Hepatocyte (in vitro differentiated cells): Measurements from ENCODE around the gene IFI44. TPM values are rescaled to one million over a fixed set of nuclear protein-coding genes. Genes with fewer than 3 reads are reported as not detected.

Source experiments
- DNase-seq: peaks from one replicate; pipeline ENCODE4 v3.0.0-alpha.2; 2016; ENCODE audit warnings: low spot score
- H2AFZ ChIP-seq: fragments of 200-600 bp; sonication (generic); 2 replicates; pipeline ENCODE4 v1.6.0; 2016; ENCODE audit warnings: antibody characterized with exemption, mild to moderate bottlenecking
- H3K27ac ChIP-seq: fragments of 200-600 bp; sonication (generic); 2 replicates; pipeline ENCODE4 v1.5.1; 2016; ENCODE audit warnings: mild to moderate bottlenecking
- H3K27me3 ChIP-seq: fragments of 200-600 bp; sonication (generic); 2 replicates; pipeline ENCODE4 v1.6.1; 2016
- H3K36me3 ChIP-seq: fragments of 200-600 bp; sonication (generic); replicated peaks from 2 replicates; pipeline ENCODE4 v1.5.1; 2016; ENCODE audit warnings: low read depth; ENCODE audit not compliant: insufficient read depth
- H3K4me1 ChIP-seq: fragments of 200-600 bp; sonication (generic); 2 replicates; pipeline ENCODE4 v1.5.1; 2016; ENCODE audit warnings: mild to moderate bottlenecking, moderate library complexity; ENCODE audit not compliant: insufficient read depth
- H3K4me2 ChIP-seq: fragments of 200-600 bp; sonication (generic); 2 replicates; pipeline ENCODE4 v1.6.0; 2016
- H3K4me3 ChIP-seq: fragments of 200-600 bp; sonication (generic); 2 replicates; pipeline ENCODE4 v1.5.1; 2016; ENCODE audit warnings: mild to moderate bottlenecking
- H3K79me2 ChIP-seq: fragments of 200-600 bp; sonication (generic); 2 replicates; pipeline ENCODE4 v1.6.0; 2017; ENCODE audit warnings: mild to moderate bottlenecking
- H3K9me2 ChIP-seq: fragments of 200-600 bp; sonication (generic); replicated peaks from 2 replicates; pipeline ENCODE4 v1.6.0; 2017; ENCODE audit warnings: mild to moderate bottlenecking; ENCODE audit not compliant: insufficient read depth
- H3K9me3 ChIP-seq: fragments of 200-600 bp; sonication (generic); 2 replicates; pipeline ENCODE4 v1.5.1; 2016; ENCODE audit warnings: low read depth, mild to moderate bottlenecking
- H4K20me1 ChIP-seq: fragments of 200-600 bp; sonication (generic); 2 replicates; pipeline ENCODE4 v1.6.0; 2016; ENCODE audit warnings: mild to moderate bottlenecking; ENCODE audit not compliant: insufficient read depth, poor library complexity, severe bottlenecking
- CTCF ChIP-seq: fragments of 200-600 bp; sonication (generic); IDR thresholded peaks from 2 replicates; pipeline ENCODE4 v1.5.1; 2016; ENCODE audit warnings: antibody characterized with exemption, mild to moderate bottlenecking; ENCODE audit not compliant: poor library complexity
- EZH2 ChIP-seq: fragments of 200-600 bp; sonication (generic); IDR thresholded peaks from 2 replicates; pipeline ENCODE4 v1.6.1; 2016; ENCODE audit warnings: antibody characterized with exemption, mild to moderate bottlenecking, borderline replicate concordance
- EZH2phosphoT487 ChIP-seq: fragments of 200-600 bp; sonication (generic); IDR thresholded peaks from one replicate; pipeline ENCODE4 v1.6.1; 2018; ENCODE audit warnings: antibody characterized with exemption, mild to moderate bottlenecking, low read depth, moderate library complexity; ENCODE audit not compliant: unreplicated experiment, severe bottlenecking
- WGBS: methylation state at CpG from one replicate; pipeline ENCODE4 v1.1.6; 2016; ENCODE audit warnings: low lambda C conversion rate; ENCODE audit errors: missing lambda C conversion rate; 5-methylcytosine and 5-hydroxymethylcytosine counted together
- polyA plus RNA-seq: library from polyadenylated mRNA; unstranded; fragments of >200 nt; fragmentation: Nextera tagmentation; extraction: Ambion mirVana; gene quantifications from 2 replicates; pipeline ENCODE4 v1.2.1, GENCODE V29; 2016
- total RNA-seq: library from RNA; depleted of rRNA; stranded (reverse); fragments of >200 nt; gene quantifications from 2 replicates; pipeline ENCODE4 v1.2.3, GENCODE V29; 2014

IFI44 gene
- total and polyA plus RNA-seq, 2 experiments from 2014 or later: 3.2 to 7.7 TPM

DNA sequence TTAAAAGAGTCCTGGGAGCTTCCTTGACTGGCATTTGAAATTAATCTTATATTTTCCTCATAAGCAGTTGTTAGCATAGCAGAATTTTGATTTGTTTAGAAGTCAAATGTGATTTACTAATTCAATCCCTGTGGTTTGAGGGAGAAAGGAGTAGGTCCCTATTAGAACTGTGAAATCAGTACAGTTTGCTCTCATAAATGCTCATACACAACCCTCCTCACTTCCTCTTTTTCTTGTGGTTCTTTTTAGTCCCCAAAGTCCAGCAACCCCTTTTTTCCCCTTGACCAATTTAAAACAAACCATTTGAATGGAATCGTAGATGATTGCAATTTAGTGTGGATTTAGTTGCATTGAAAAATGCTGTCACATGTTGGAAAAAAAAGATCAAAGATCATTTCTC is 9.2 kb upstream of the IFI44 start:
- no peaks in the 10 kb centered on the region for H3K36me3 ChIP-seq
- TF ChIP-seq EZH2 (no peak), EZH2phosphoT487 (no peak), CTCF (no peak)

DNA sequence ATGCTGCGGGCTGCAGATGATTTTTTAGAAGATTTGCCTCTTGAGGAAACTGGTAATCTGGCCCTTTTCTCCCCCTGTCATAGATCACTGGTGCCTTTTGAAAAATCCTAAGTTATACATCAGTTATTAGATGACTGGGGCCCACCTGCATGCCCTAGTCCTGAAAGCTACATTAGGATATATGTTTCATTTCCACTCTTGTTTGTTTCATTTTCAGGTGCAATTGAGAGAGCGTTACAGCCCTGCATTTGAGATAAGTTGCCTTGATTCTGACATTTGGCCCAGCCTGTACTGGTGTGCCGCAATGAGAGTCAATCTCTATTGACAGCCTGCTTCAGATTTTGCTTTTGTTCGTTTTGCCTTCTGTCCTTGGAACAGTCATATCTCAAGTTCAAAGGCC is 8.1 kb upstream of the IFI44 start:
- no peaks in the 10 kb centered on the region for H4K20me1 ChIP-seq
- no peaks in the 10 kb centered on the region for H3K9me2 ChIP-seq
- no peak overlapping the region for H3K27ac ChIP-seq
- no peaks in the 10 kb centered on the region for H3K36me3 ChIP-seq
- no peaks in the 10 kb centered on the region for H3K27me3 ChIP-seq
- no peak overlapping the region for H3K4me2 ChIP-seq
- no peak overlapping the region for H3K4me3 ChIP-seq
- no peak for DNase-seq
- TF ChIP-seq CTCF (no peak), EZH2 (no peak)
- 88% methylated on average over 4 of the region's 4 CpGs for WGBS
- H3K9me3 ChIP-seq: no peaks in the 10 kb centered on the region
- H3K4me1 ChIP-seq: no peaks in the 10 kb centered on the region
- H3K79me2 ChIP-seq: no peaks in the 10 kb centered on the region
- no peak overlapping the region for H2AFZ ChIP-seq

More for the DNA sequence above, 9.2 kb upstream of the IFI44 start:
- DNase-seq: no peak
- Histone ChIP-seq H3K4me2 (no peak overlapping the region), H2AFZ (no peak overlapping the region), H3K9me2 (no peaks in the 10 kb centered on the region), H3K9me3 (no peaks in the 10 kb centered on the region), H3K27me3 (no peaks in the 10 kb centered on the region), H3K4me3 (no peak overlapping the region), H3K27ac (no peak overlapping the region), H3K79me2 (no peaks in the 10 kb centered on the region), H4K20me1 (no peaks in the 10 kb centered on the region), H3K4me1 (no peaks in the 10 kb centered on the region)
- 88% methylated on average over 1 of the region's 1 CpG for WGBS

DNA sequence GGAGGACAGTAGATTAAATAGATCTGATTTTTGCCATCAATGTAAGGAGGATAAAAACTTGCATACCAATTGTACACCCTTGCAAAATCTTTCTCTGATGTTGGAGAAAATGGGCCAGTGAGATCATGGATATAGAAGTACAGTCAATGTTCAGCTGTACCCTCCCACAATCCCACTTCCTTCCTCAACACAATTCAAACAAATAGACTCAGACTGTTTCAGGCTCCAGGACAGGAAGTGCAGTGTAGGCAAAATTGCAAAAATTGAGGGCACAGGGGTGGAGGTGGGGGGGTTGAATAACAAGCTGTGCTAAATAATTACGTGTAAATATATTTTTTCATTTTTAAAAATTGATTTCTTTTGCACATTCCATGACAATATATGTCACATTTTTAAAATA is 3.9 kb upstream of the IFI44 start:
- Histone ChIP-seq H2AFZ (no peak overlapping the region), H3K79me2 (no peaks in the 10 kb centered on the region), H3K4me2 (no peak overlapping the region), H3K4me1 (no peaks in the 10 kb centered on the region), H3K36me3 (no peaks in the 10 kb centered on the region), H4K20me1 (no peaks in the 10 kb centered on the region), H3K9me2 (no peaks in the 10 kb centered on the region), H3K27ac (no peak overlapping the region), H3K9me3 (no peaks in the 10 kb centered on the region), H3K27me3 (no peaks in the 10 kb centered on the region), H3K4me3 (no peak overlapping the region)
- WGBS: 70% methylated on average over 1 of the region's 1 CpG
- DNase-seq: no peak
- TF ChIP-seq EZH2phosphoT487 (no peak), EZH2 (no peak), CTCF (no peak)

GRCh38 chr1:78647238-78647637 is 2.4 kb upstream of the IFI44 start:
- no peaks in the 10 kb centered on the region for H3K27me3 ChIP-seq
- H3K27ac ChIP-seq: no peak overlapping the region
- H3K9me3 ChIP-seq: no peaks in the 10 kb centered on the region
- H3K36me3 ChIP-seq: no peaks in the 10 kb centered on the region
- no peaks in the 10 kb centered on the region for H3K4me1 ChIP-seq
- no peaks in the 10 kb centered on the region for H3K9me2 ChIP-seq
- no peaks in the 10 kb centered on the region for H4K20me1 ChIP-seq
- DNase-seq: no peak
- no peaks in the 10 kb centered on the region for H3K79me2 ChIP-seq
- no peak overlapping the region for H2AFZ ChIP-seq
- no peak overlapping the region for H3K4me3 ChIP-seq
- no peak for TF ChIP-seq EZH2phosphoT487
- TF ChIP-seq EZH2: no peak
- no peak overlapping the region for H3K4me2 ChIP-seq
- 89% methylated on average over 1 of the region's 1 CpG for WGBS
